Neural crest cell (in vitro differentiated cells): ENCODE results near the gene DENND1A. TPM values are rescaled to one million over a fixed set of nuclear protein-coding genes. Genes with fewer than 3 reads are reported as not detected.
A peak's percentile ranks its signal among the peaks of the same experiment; 100 is the strongest.
"Not testable (repeated sequence)": the region's sequence is repeated elsewhere in the genome, so short reads cannot be mapped to it uniquely, and the experiment has no call there.

Experiments
- DNase-seq: peaks from one replicate; pipeline ENCODE4 v3.0.0; 2021; ENCODE audit warnings: low read depth, mixed read lengths, low spot score
- H3K27ac Mint-ChIP-seq: one replicate; pipeline ENCODE4 v1.8.0; 2021; ENCODE audit warnings: mild to moderate bottlenecking, mixed read lengths; ENCODE audit not compliant: unreplicated experiment
- H3K27me3 Mint-ChIP-seq: 2 replicates; pipeline ENCODE4 v1.8.0; 2021; ENCODE audit warnings: low read depth, mild to moderate bottlenecking, mixed read lengths
- H3K36me3 Mint-ChIP-seq: 2 replicates; pipeline ENCODE4 v1.8.0; 2021; ENCODE audit warnings: low read depth, mild to moderate bottlenecking, mixed read lengths
- H3K4me1 Mint-ChIP-seq: 2 replicates; pipeline ENCODE4 v1.8.0; 2021; ENCODE audit warnings: mixed read lengths
- H3K4me3 Mint-ChIP-seq: one replicate; pipeline ENCODE4 v1.8.0; 2021; ENCODE audit warnings: mild to moderate bottlenecking, mixed read lengths
- H3K9me3 Mint-ChIP-seq: 2 replicates; pipeline ENCODE4 v1.8.0; 2021; ENCODE audit warnings: mixed read lengths
- total RNA-seq: library from RNA; stranded (reverse); gene quantifications from 2 replicates; pipeline ENCODE4 v1.2.1, GENCODE V29; 2021
- TF ChIP-seq, protein P1 (sequence below): fragments of 200-600 bp; sonication (generic); conservative IDR thresholded peaks from 2 replicates; pipeline ENCODE4 v1.5.0; 2021; ENCODE audit warnings: antibody characterized with exemption, mild to moderate bottlenecking

Gene DENND1A
- total RNA-seq, 1 donor from 2014 or later: 17.8 TPM

DNA sequence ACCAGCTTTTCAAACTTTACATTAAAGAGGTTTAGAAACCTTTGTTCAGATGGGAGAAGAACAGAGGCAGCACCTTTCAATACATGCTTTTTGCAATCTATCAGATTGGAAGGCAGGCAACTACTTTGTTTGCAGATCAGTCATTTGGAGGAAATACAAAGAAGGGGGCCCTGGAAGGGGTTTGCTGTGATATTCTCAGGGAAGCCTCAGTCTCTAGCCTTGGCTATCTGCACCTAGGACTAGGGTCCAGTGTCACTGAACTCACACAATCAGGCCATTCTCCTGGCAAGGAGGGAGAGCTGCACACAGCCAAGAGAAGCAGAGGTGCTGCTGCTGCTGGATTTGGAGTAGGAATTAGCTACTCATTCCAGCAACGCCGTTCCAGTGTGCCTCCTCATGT is 494.5 kb downstream of the DENND1A start:
- Mint-ChIP-seq H3K9me3 (no peaks in the 10 kb centered on the region), H3K4me1 (peaks cover 66% of the 10 kb centered on the region), H3K36me3 (peaks cover 6% of the 10 kb centered on the region), H3K27ac (peak overlapping the region; percentile 55), H3K27me3 (no peaks in the 10 kb centered on the region), H3K4me3 (peak overlapping the region; percentile 13)
- TF ChIP-seq, protein P1, sequence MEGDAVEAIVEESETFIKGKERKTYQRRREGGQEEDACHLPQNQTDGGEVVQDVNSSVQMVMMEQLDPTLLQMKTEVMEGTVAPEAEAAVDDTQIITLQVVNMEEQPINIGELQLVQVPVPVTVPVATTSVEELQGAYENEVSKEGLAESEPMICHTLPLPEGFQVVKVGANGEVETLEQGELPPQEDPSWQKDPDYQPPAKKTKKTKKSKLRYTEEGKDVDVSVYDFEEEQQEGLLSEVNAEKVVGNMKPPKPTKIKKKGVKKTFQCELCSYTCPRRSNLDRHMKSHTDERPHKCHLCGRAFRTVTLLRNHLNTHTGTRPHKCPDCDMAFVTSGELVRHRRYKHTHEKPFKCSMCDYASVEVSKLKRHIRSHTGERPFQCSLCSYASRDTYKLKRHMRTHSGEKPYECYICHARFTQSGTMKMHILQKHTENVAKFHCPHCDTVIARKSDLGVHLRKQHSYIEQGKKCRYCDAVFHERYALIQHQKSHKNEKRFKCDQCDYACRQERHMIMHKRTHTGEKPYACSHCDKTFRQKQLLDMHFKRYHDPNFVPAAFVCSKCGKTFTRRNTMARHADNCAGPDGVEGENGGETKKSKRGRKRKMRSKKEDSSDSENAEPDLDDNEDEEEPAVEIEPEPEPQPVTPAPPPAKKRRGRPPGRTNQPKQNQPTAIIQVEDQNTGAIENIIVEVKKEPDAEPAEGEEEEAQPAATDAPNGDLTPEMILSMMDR: no peak
- no peak for DNase-seq

GRCh38 chr9:123434619-123435240 is 495.2 kb downstream of the DENND1A start:
- DNase-seq: no peak
- H3K27ac Mint-ChIP-seq: peak overlapping the region; percentile 16
- H3K27me3 Mint-ChIP-seq: no peaks in the 10 kb centered on the region
- TF ChIP-seq, protein P1: peak; percentile 28
- H3K9me3 Mint-ChIP-seq: no peaks in the 10 kb centered on the region
- peaks cover 10% of the 10 kb centered on the region for H3K36me3 Mint-ChIP-seq
- peaks cover 58% of the 10 kb centered on the region for H3K4me1 Mint-ChIP-seq
- no peak overlapping the region for H3K4me3 Mint-ChIP-seq

GRCh38 chr9:123432331-123433236 is 497.3 kb downstream of the DENND1A start:
- H3K27me3 Mint-ChIP-seq: no peaks in the 10 kb centered on the region
- H3K27ac Mint-ChIP-seq: no peak overlapping the region
- peaks cover 37% of the 10 kb centered on the region for H3K4me1 Mint-ChIP-seq
- TF ChIP-seq, protein P1: no peak
- no peak overlapping the region for H3K4me3 Mint-ChIP-seq
- peaks cover 9% of the 10 kb centered on the region for H3K9me3 Mint-ChIP-seq
- H3K36me3 Mint-ChIP-seq: peaks cover 24% of the 10 kb centered on the region
- DNase-seq: no peak

GRCh38 chr9:123431581-123431980 is 498.3 kb downstream of the DENND1A start:
- Mint-ChIP-seq H3K27ac (no peak overlapping the region), H3K4me3 (no peak overlapping the region), H3K27me3 (no peaks in the 10 kb centered on the region), H3K36me3 (peaks cover 24% of the 10 kb centered on the region), H3K4me1 (peaks cover 28% of the 10 kb centered on the region), H3K9me3 (peaks cover 9% of the 10 kb centered on the region)
- TF ChIP-seq, protein P1: no peak
- DNase-seq: no peak

GRCh38 chr9:123428450-123428849 is 501.5 kb downstream of the DENND1A start:
- not testable (repeated sequence) for H3K27me3 Mint-ChIP-seq, H3K27ac Mint-ChIP-seq, H3K9me3 Mint-ChIP-seq, H3K4me3 Mint-ChIP-seq, H3K4me1 Mint-ChIP-seq, DNase-seq
- H3K36me3 Mint-ChIP-seq: peaks cover 24% of the 10 kb centered on the region

- H3K4me3 Mint-ChIP-seq: no peak overlapping the region
- DNase-seq: no peak
- H3K27ac Mint-ChIP-seq: peak overlapping the region; percentile 70
- H3K36me3 Mint-ChIP-seq: peaks cover 21% of the 10 kb centered on the region
- H3K4me1 Mint-ChIP-seq: peaks cover 12% of the 10 kb centered on the region
- no peaks in the 10 kb centered on the region for H3K27me3 Mint-ChIP-seq
- TF ChIP-seq, protein P1: no peak
- H3K9me3 Mint-ChIP-seq: peaks cover 9% of the 10 kb centered on the region
These were observed 503.5 kb downstream of the DENND1A start for GRCh38 chr9:123426406-123426805.
